ENCODE results near the gene TRIM63.

DNA sequence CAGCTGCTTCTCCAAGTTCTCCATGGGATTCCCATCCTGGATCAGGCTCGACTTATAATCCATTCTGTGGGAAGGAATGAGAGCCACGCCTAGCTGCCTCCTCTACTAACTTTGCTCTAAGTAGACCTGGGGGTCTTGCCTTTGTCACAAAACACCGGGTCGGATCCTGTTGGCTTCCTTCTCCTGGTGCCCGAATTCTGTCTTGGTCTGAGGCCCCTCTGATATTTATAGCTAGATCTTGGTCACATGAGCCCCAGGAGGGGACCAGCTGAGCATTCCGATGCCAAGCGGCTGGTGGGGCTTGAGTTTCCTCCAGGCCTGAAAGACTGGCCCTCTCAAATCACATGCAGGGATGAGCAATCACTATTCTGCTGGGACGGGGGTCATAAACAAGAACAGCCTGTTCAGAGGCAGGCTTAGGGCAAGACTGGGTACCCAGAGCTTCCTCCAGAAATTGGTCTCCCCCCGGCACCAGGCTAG lies at the start of gene TRIM63:
- no peak for TF ChIP-seq ZNF223 (tag by site-specific recombination; IDR thresholded peaks at IDR 0.05)
- TF ChIP-seq ZNF837 (tag by site-specific recombination; IDR thresholded peaks at IDR 0.05): no peak
- no peak for TF ChIP-seq ZNF776 (tag by site-specific recombination; IDR thresholded peaks at IDR 0.05; ENCODE audit: borderline replicate concordance)
- no peak for TF ChIP-seq ZNF24 (tag by site-specific recombination; IDR thresholded peaks at IDR 0.05)
- no peak for TF ChIP-seq CTCF (tag by site-specific recombination; IDR thresholded peaks at IDR 0.05)
- no peak for TF ChIP-seq ZNF747 (tag by site-specific recombination; IDR thresholded peaks at IDR 0.05)
- TF ChIP-seq REPIN1 (tag by site-specific recombination; IDR thresholded peaks at IDR 0.05; ENCODE audit: low read depth): no peak
- no peak for TF ChIP-seq ZNF529 (tag by site-specific recombination; IDR thresholded peaks at IDR 0.05; ENCODE audit: insufficient replicate concordance)
- TF ChIP-seq OVOL3 (tag by site-specific recombination; IDR thresholded peaks at IDR 0.05): no peak
- TF ChIP-seq, protein P1, sequence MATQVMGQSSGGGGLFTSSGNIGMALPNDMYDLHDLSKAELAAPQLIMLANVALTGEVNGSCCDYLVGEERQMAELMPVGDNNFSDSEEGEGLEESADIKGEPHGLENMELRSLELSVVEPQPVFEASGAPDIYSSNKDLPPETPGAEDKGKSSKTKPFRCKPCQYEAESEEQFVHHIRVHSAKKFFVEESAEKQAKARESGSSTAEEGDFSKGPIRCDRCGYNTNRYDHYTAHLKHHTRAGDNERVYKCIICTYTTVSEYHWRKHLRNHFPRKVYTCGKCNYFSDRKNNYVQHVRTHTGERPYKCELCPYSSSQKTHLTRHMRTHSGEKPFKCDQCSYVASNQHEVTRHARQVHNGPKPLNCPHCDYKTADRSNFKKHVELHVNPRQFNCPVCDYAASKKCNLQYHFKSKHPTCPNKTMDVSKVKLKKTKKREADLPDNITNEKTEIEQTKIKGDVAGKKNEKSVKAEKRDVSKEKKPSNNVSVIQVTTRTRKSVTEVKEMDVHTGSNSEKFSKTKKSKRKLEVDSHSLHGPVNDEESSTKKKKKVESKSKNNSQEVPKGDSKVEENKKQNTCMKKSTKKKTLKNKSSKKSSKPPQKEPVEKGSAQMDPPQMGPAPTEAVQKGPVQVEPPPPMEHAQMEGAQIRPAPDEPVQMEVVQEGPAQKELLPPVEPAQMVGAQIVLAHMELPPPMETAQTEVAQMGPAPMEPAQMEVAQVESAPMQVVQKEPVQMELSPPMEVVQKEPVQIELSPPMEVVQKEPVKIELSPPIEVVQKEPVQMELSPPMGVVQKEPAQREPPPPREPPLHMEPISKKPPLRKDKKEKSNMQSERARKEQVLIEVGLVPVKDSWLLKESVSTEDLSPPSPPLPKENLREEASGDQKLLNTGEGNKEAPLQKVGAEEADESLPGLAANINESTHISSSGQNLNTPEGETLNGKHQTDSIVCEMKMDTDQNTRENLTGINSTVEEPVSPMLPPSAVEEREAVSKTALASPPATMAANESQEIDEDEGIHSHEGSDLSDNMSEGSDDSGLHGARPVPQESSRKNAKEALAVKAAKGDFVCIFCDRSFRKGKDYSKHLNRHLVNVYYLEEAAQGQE (tag by site-specific recombination; IDR thresholded peaks at IDR 0.05): no peak
- no peak for TF ChIP-seq TCF7L2 (IDR thresholded peaks at IDR 0.05; ENCODE audit: borderline replicate concordance, low read depth, low read length)
